SK-N-SH treated with all-trans-retinoic acid at 6 μM for 48 hours (cell line): ENCODE measurements around the gene USP49.

Source experiments
- ARNTL ChIP-seq: fragments of 450-650 bp; formaldehyde crosslinking; IDR thresholded peaks from 2 replicates; pipeline ENCODE4 v1.5.0; 2020; ENCODE audit warnings: low read depth, mild to moderate bottlenecking, moderate library complexity, borderline replicate concordance
- BACH2 ChIP-seq: fragments of 250-450 bp; sonication (Bioruptor Pico); IDR thresholded peaks from 2 replicates; pipeline ENCODE4 v1.9.0; 2021; ENCODE audit warnings: mild to moderate bottlenecking, borderline replicate concordance
- GLIS3 ChIP-seq: fragments of 250-450 bp; sonication (Bioruptor Pico); IDR thresholded peaks from 2 replicates; pipeline ENCODE4 v1.5.0; 2020; ENCODE audit warnings: mild to moderate bottlenecking, moderate library complexity
- RARB ChIP-seq: fragments of 250-450 bp; sonication (Bioruptor Pico); IDR thresholded peaks from 2 replicates; pipeline ENCODE4 v1.8.0; 2021; ENCODE audit warnings: mild to moderate bottlenecking, moderate library complexity
- TCF4 ChIP-seq: fragments of 250-450 bp; sonication (Bioruptor Pico); IDR thresholded peaks from 2 replicates; pipeline ENCODE4 v1.8.0; 2021; ENCODE audit warnings: mild to moderate bottlenecking, moderate library complexity, borderline replicate concordance
- ZC3H10 ChIP-seq: fragments of 250-450 bp; sonication (Bioruptor Pico); IDR thresholded peaks from 2 replicates; pipeline ENCODE4 v1.5.1; 2021; ENCODE audit warnings: mild to moderate bottlenecking, moderate library complexity
- ZFP3 ChIP-seq: fragments of 250-450 bp; sonication (Bioruptor Pico); IDR thresholded peaks from 2 replicates; pipeline ENCODE4 v1.5.0; 2020; ENCODE audit warnings: mild to moderate bottlenecking, moderate library complexity
- ZFP30 ChIP-seq: fragments of 450-650 bp; formaldehyde crosslinking; IDR thresholded peaks from 2 replicates; pipeline ENCODE4 v1.5.0; 2022; ENCODE audit warnings: mild to moderate bottlenecking, moderate library complexity
- TF ChIP-seq, protein P1 (sequence below): fragments of 250-450 bp; sonication (Bioruptor Pico); IDR thresholded peaks from 2 replicates; pipeline ENCODE4 v1.5.1; 2021; ENCODE audit warnings: mild to moderate bottlenecking, moderate library complexity
- TF ChIP-seq, protein P2 (sequence below): fragments of 250-450 bp; sonication (Bioruptor Pico); IDR thresholded peaks from 2 replicates; pipeline ENCODE4 v1.8.0; 2020; ENCODE audit warnings: mild to moderate bottlenecking, moderate library complexity, borderline replicate concordance
- TF ChIP-seq, protein P3 (sequence below): fragments of 250-450 bp; sonication (Bioruptor Pico); IDR thresholded peaks from 2 replicates; pipeline ENCODE4 v1.5.1; 2020; ENCODE audit warnings: low read depth, mild to moderate bottlenecking, moderate library complexity
- TF ChIP-seq, protein P4 (sequence below): fragments of 250-450 bp; sonication (Bioruptor Pico); IDR thresholded peaks from 2 replicates; pipeline ENCODE4 v1.8.0; 2021; ENCODE audit warnings: low read depth, mild to moderate bottlenecking, moderate library complexity, borderline replicate concordance
- TF ChIP-seq, protein P5 (sequence below): fragments of 250-450 bp; sonication (Bioruptor Pico); IDR thresholded peaks from 2 replicates; pipeline ENCODE4 v1.5.0; 2020; ENCODE audit warnings: mild to moderate bottlenecking, moderate library complexity

DNA sequence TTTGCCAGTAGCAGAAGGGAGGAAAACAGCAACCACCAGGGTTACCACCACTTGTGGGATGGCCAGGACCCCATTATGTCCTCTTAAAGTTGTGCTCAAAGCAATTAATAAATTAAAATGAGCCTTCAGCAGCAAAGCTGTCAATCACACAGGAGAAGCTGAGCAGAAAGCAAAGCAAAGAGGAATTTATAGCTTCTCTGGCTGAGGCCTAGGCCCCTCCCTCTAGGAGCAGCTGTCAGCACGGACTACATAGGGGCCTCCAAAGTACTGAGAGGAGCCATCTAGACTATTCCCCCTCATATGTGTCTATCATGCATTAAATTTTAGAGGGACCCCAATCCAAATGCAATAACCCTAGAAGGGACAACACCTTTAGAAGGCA lies 40.0 kb upstream of the USP49 start:
- TF ChIP-seq RARB (CRISPR knock-in tag) (no peak), ZFP3 (CRISPR knock-in tag) (no peak), ARNTL (no peak), ZFP30 (CRISPR knock-in tag) (no peak), BACH2 (CRISPR knock-in tag) (no peak), GLIS3 (CRISPR knock-in tag) (no peak), TCF4 (CRISPR knock-in tag) (no peak), ZC3H10 (CRISPR knock-in tag) (no peak)
- TF ChIP-seq, protein P1, sequence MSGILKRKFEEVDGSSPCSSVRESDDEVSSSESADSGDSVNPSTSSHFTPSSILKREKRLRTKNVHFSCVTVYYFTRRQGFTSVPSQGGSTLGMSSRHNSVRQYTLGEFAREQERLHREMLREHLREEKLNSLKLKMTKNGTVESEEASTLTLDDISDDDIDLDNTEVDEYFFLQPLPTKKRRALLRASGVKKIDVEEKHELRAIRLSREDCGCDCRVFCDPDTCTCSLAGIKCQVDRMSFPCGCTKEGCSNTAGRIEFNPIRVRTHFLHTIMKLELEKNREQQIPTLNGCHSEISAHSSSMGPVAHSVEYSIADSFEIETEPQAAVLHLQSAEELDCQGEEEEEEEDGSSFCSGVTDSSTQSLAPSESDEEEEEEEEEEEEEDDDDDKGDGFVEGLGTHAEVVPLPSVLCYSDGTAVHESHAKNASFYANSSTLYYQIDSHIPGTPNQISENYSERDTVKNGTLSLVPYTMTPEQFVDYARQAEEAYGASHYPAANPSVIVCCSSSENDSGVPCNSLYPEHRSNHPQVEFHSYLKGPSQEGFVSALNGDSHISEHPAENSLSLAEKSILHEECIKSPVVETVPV = no peak
- TF ChIP-seq, protein P2, sequence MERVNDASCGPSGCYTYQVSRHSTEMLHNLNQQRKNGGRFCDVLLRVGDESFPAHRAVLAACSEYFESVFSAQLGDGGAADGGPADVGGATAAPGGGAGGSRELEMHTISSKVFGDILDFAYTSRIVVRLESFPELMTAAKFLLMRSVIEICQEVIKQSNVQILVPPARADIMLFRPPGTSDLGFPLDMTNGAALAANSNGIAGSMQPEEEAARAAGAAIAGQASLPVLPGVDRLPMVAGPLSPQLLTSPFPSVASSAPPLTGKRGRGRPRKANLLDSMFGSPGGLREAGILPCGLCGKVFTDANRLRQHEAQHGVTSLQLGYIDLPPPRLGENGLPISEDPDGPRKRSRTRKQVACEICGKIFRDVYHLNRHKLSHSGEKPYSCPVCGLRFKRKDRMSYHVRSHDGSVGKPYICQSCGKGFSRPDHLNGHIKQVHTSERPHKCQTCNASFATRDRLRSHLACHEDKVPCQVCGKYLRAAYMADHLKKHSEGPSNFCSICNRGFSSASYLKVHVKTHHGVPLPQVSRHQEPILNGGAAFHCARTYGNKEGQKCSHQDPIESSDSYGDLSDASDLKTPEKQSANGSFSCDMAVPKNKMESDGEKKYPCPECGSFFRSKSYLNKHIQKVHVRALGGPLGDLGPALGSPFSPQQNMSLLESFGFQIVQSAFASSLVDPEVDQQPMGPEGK (CRISPR knock-in tag) = no peak
- TF ChIP-seq, protein P3, sequence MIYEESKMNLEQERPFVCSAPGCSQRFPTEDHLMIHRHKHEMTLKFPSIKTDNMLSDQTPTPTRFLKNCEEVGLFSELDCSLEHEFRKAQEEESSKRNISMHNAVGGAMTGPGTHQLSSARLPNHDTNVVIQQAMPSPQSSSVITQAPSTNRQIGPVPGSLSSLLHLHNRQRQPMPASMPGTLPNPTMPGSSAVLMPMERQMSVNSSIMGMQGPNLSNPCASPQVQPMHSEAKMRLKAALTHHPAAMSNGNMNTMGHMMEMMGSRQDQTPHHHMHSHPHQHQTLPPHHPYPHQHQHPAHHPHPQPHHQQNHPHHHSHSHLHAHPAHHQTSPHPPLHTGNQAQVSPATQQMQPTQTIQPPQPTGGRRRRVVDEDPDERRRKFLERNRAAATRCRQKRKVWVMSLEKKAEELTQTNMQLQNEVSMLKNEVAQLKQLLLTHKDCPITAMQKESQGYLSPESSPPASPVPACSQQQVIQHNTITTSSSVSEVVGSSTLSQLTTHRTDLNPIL = no peak
- TF ChIP-seq, protein P4, sequence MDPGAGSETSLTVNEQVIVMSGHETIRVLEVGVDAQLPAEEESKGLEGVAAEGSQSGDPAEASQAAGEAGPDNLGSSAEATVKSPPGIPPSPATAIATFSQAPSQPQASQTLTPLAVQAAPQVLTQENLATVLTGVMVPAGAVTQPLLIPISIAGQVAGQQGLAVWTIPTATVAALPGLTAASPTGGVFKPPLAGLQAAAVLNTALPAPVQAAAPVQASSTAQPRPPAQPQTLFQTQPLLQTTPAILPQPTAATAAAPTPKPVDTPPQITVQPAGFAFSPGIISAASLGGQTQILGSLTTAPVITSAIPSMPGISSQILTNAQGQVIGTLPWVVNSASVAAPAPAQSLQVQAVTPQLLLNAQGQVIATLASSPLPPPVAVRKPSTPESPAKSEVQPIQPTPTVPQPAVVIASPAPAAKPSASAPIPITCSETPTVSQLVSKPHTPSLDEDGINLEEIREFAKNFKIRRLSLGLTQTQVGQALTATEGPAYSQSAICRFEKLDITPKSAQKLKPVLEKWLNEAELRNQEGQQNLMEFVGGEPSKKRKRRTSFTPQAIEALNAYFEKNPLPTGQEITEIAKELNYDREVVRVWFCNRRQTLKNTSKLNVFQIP = no peak
- TF ChIP-seq, protein P5, sequence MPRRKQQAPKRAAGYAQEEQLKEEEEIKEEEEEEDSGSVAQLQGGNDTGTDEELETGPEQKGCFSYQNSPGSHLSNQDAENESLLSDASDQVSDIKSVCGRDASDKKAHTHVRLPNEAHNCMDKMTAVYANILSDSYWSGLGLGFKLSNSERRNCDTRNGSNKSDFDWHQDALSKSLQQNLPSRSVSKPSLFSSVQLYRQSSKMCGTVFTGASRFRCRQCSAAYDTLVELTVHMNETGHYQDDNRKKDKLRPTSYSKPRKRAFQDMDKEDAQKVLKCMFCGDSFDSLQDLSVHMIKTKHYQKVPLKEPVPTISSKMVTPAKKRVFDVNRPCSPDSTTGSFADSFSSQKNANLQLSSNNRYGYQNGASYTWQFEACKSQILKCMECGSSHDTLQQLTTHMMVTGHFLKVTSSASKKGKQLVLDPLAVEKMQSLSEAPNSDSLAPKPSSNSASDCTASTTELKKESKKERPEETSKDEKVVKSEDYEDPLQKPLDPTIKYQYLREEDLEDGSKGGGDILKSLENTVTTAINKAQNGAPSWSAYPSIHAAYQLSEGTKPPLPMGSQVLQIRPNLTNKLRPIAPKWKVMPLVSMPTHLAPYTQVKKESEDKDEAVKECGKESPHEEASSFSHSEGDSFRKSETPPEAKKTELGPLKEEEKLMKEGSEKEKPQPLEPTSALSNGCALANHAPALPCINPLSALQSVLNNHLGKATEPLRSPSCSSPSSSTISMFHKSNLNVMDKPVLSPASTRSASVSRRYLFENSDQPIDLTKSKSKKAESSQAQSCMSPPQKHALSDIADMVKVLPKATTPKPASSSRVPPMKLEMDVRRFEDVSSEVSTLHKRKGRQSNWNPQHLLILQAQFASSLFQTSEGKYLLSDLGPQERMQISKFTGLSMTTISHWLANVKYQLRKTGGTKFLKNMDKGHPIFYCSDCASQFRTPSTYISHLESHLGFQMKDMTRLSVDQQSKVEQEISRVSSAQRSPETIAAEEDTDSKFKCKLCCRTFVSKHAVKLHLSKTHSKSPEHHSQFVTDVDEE (CRISPR knock-in tag) = no peak
